Astrocyte (in vitro differentiated cells and primary cell): ENCODE results near the gene ABCA12. TPM values are rescaled to one million over a fixed set of nuclear protein-coding genes. Genes with fewer than 3 reads are reported as not detected.

ENCODE experiments used
- DNase-seq: peaks from one replicate; pipeline ENCODE4 v3.0.0-alpha.2; 2010; ENCODE audit warnings: low read depth
- FAIRE-seq: peaks from 2 replicates; lab custom pipeline; 2011; peaks lifted over from hg19 to GRCh38; lab: Jason Lieb, UNC
- H2AFZ ChIP-seq: 2 replicates; pipeline ENCODE4 v1.6.0; 2012; ENCODE audit warnings: low read depth, low read length, inconsistent platforms
- H3K27ac ChIP-seq: 2 replicates; pipeline ENCODE4 v1.5.1; 2011; ENCODE audit warnings: low read depth, low read length, inconsistent platforms
- H3K27me3 ChIP-seq: 2 replicates; pipeline ENCODE4 v1.6.0; 2011; ENCODE audit warnings: low read length, inconsistent platforms; ENCODE audit not compliant: insufficient read depth
- H3K36me3 ChIP-seq: 2 replicates; pipeline ENCODE4 v1.5.1; 2011; ENCODE audit warnings: low read length, inconsistent platforms; ENCODE audit not compliant: insufficient read depth
- H3K4me1 ChIP-seq: 2 replicates; pipeline ENCODE4 v1.5.1; 2011; ENCODE audit warnings: low read length, inconsistent platforms; ENCODE audit not compliant: insufficient read depth
- H3K4me2 ChIP-seq: 2 replicates; pipeline ENCODE4 v1.6.0; 2012; ENCODE audit warnings: low read length, inconsistent platforms
- H3K4me3 ChIP-seq: 2 replicates; pipeline ENCODE4 v1.5.1; 2011; ENCODE audit warnings: low read depth, mild to moderate bottlenecking, low read length, inconsistent platforms; ENCODE audit not compliant: insufficient read depth
- H3K79me2 ChIP-seq: 2 replicates; pipeline ENCODE4 v1.6.0; 2012; ENCODE audit warnings: mild to moderate bottlenecking, low read length, inconsistent platforms; ENCODE audit not compliant: insufficient read depth
- H3K9ac ChIP-seq: 2 replicates; pipeline ENCODE4 v1.6.0; 2012; ENCODE audit warnings: mild to moderate bottlenecking, low read length, inconsistent platforms
- H3K9me3 ChIP-seq: 2 replicates; pipeline ENCODE4 v1.5.1; 2012; ENCODE audit warnings: low read depth, mild to moderate bottlenecking, low read length, inconsistent platforms; ENCODE audit not compliant: insufficient read depth
- H4K20me1 ChIP-seq: 2 replicates; pipeline ENCODE4 v1.6.0; 2012; ENCODE audit warnings: low read length, inconsistent platforms; ENCODE audit not compliant: insufficient read depth
- H3K27ac Mint-ChIP-seq: one replicate; pipeline ENCODE4 v1.8.0; 2021; ENCODE audit warnings: mild to moderate bottlenecking, mixed read lengths; ENCODE audit not compliant: unreplicated experiment
- H3K27me3 Mint-ChIP-seq: one replicate; pipeline ENCODE4 v1.8.0; 2021; ENCODE audit warnings: low read depth, mixed read lengths; ENCODE audit not compliant: unreplicated experiment
- H3K36me3 Mint-ChIP-seq: one replicate; pipeline ENCODE4 v1.8.0; 2021; ENCODE audit warnings: low read depth, mixed read lengths; ENCODE audit not compliant: unreplicated experiment
- H3K4me1 Mint-ChIP-seq: one replicate; pipeline ENCODE4 v1.8.0; 2021; ENCODE audit warnings: low read depth, mixed read lengths; ENCODE audit not compliant: unreplicated experiment
- H3K4me3 Mint-ChIP-seq: one replicate; pipeline ENCODE4 v1.8.0; 2021; ENCODE audit warnings: mild to moderate bottlenecking, moderate library complexity, mixed read lengths; ENCODE audit not compliant: unreplicated experiment
- H3K9me3 Mint-ChIP-seq: one replicate; pipeline ENCODE4 v1.8.0; 2021; ENCODE audit warnings: mild to moderate bottlenecking, mixed read lengths; ENCODE audit not compliant: unreplicated experiment
- CTCF ChIP-seq: IDR thresholded peaks from 2 replicates; pipeline ENCODE4 v1.5.1; 2011; ENCODE audit warnings: low read depth, mild to moderate bottlenecking, inconsistent platforms, low read length, moderate library complexity; ENCODE audit not compliant: insufficient read depth
- EZH2 ChIP-seq: IDR thresholded peaks from 2 replicates; pipeline ENCODE4 v1.6.1; 2012; ENCODE audit warnings: mild to moderate bottlenecking, low read length, inconsistent platforms; ENCODE audit not compliant: insufficient read depth
- total RNA-seq: library from RNA; stranded (reverse); gene quantifications from 2 replicates; pipeline ENCODE4 v1.2.1, GENCODE V29; 2021

Gene ABCA12
- total RNA-seq, 1 donor from 2014 or later, result 4.4 TPM

- Histone ChIP-seq H3K79me2 (no peaks in the 10 kb centered on the region), H3K4me2 (no peak overlapping the region), H3K36me3 (no peaks in the 10 kb centered on the region), H3K4me3 (no peak overlapping the region), H3K9ac (no peak overlapping the region), H4K20me1 (no peaks in the 10 kb centered on the region), H2AFZ (no peak overlapping the region), H3K4me1 (no peaks in the 10 kb centered on the region), H3K27me3 (no peaks in the 10 kb centered on the region), H3K27ac (no peak overlapping the region), H3K9me3 (no peaks in the 10 kb centered on the region)
- Mint-ChIP-seq H3K4me1 (no peaks in the 10 kb centered on the region), H3K4me3 (no peak overlapping the region), H3K27ac (no peak overlapping the region), H3K9me3 (no peaks in the 10 kb centered on the region), H3K27me3 (no peaks in the 10 kb centered on the region), H3K36me3 (no peaks in the 10 kb centered on the region)
- DNase-seq (no peak), FAIRE-seq (no peak)
- TF ChIP-seq EZH2, result no peak
- TF ChIP-seq CTCF, result no peak
Measured at GRCh38 chr2:215036314-215036713, 102.1 kb downstream of the ABCA12 start.

DNA sequence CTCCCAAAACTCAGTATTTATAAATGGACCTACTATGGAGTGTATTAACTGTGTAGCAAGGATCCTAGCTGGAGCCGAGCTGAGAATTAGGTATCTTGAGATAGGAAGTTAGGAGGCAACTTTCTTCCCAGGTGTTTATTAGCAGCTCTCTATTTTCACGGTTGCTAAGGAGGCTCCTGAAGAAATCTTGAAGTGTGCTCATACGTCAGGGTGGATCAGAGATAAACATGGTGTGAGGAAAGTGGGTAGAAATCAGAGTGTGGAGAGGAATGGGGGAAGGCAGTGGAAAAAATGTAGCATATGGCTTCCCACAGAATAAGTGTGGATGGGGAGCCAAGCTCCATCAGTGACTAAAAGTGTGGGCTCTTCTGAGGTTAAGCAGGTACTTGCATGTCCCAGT lies 104.3 kb downstream of the ABCA12 start:
- H3K4me2 ChIP-seq, result no peak overlapping the region

More for the DNA sequence above, 104.3 kb downstream of the ABCA12 start:
- Mint-ChIP-seq H3K27me3 (no peaks in the 10 kb centered on the region), H3K4me3 (no peak overlapping the region), H3K4me1 (peaks cover 2% of the 10 kb centered on the region), H3K36me3 (no peaks in the 10 kb centered on the region), H3K9me3 (no peaks in the 10 kb centered on the region), H3K27ac (no peak overlapping the region)
- Histone ChIP-seq H3K79me2 (no peaks in the 10 kb centered on the region), H3K4me3 (no peak overlapping the region), H3K36me3 (no peaks in the 10 kb centered on the region), H3K4me1 (no peaks in the 10 kb centered on the region), H3K9ac (no peak overlapping the region), H2AFZ (no peak overlapping the region), H3K27me3 (no peaks in the 10 kb centered on the region), H3K9me3 (no peaks in the 10 kb centered on the region), H4K20me1 (no peaks in the 10 kb centered on the region), H3K27ac (no peak overlapping the region)
- TF ChIP-seq CTCF (no peak), EZH2 (no peak)
- FAIRE-seq (no peak), DNase-seq (no peak)
